ENCODE data around the gene CA5A. TPM values are rescaled to one million over a fixed set of nuclear protein-coding genes. Genes with fewer than 3 reads are reported as not detected.
A peak's percentile ranks its signal among the peaks of the same experiment; 100 is the strongest.
"Not testable (repeated sequence)": the region's sequence is repeated elsewhere in the genome, so short reads cannot be mapped to it uniquely, and the experiment has no call there.

Gene CA5A
- total and polyA plus RNA-seq, 2 of the 13 experiments (the other 11 are each of a cell fraction or from before 2014, with no cell fraction given), result 66.8 to 106 TPM

GRCh38 chr16:87869061-87869878 is 67.1 kb downstream of the CA5A start, which contains the start of gene SLC7A5 (continued):
- TF ChIP-seq ZNF329 (CRISPR knock-in tag; IDR thresholded peaks at IDR 0.05; ENCODE audit: low read depth) (peak; percentile 84), HNF1A (CRISPR knock-in tag; IDR thresholded peaks at IDR 0.05; ENCODE audit: borderline replicate concordance) (peak; percentile 37; the same call in 1 of the 2 replicates), HNRNPLL (IDR thresholded peaks at IDR 0.05; ENCODE audit: low read depth, low read length, poor library complexity, severe bottlenecking) (peak; percentile 64), ZNF766 (CRISPR knock-in tag; IDR thresholded peaks at IDR 0.05; ENCODE audit: borderline replicate concordance) (peak; percentile 98), ZNF543 (CRISPR knock-in tag; IDR thresholded peaks at IDR 0.05) (0 out of 2 replicates have a peak, but pooled peaks have one; percentile 91), ZFAT (CRISPR knock-in tag; conservative IDR thresholded peaks at IDR 0.05) (peak; percentile 46; the same call in 1 of the 2 replicates), ZNF331 (CRISPR knock-in tag; IDR thresholded peaks at IDR 0.05) (peak; percentile 68; the same call in 1 of the 2 replicates), NR0B2 (CRISPR knock-in tag; IDR thresholded peaks at IDR 0.05) (peak; percentile 96), TOPORS (CRISPR knock-in tag; IDR thresholded peaks at IDR 0.05) (peak; percentile 91; the same call in 1 of the 2 replicates), UBTF (CRISPR knock-in tag; IDR thresholded peaks at IDR 0.05) (0 out of 2 replicates have a peak, but pooled peaks have one; percentile 74), ZNF878 (CRISPR knock-in tag; IDR thresholded peaks at IDR 0.05) (peak; percentile 87; the same call in 1 of the 2 replicates), ZNF761 (CRISPR knock-in tag; conservative IDR thresholded peaks at IDR 0.05) (peak; percentile 91; the same call in 1 of the 2 replicates), ZNF674 (CRISPR knock-in tag; IDR thresholded peaks at IDR 0.05; ENCODE audit: low read depth) (peak; percentile 95), ZNF720 (CRISPR knock-in tag; IDR thresholded peaks at IDR 0.05) (0 out of 2 replicates have a peak, but pooled peaks have one; percentile 11), KDM2A (CRISPR knock-in tag; IDR thresholded peaks at IDR 0.05; ENCODE audit: borderline replicate concordance, low read depth) (peak; percentile 55), SPEN (CRISPR knock-in tag; IDR thresholded peaks at IDR 0.05; ENCODE audit: low read depth) (peak; percentile 78; the same call in 1 of the 2 replicates), NR2F6 (CRISPR knock-in tag; IDR thresholded peaks at IDR 0.05) (0 out of 2 replicates have a peak, but pooled peaks have one; percentile 4), SNAPC5 (CRISPR knock-in tag; IDR thresholded peaks at IDR 0.05; ENCODE audit: borderline replicate concordance) (0 out of 2 replicates have a peak, but pooled peaks have one; percentile 18), ZNF557 (CRISPR knock-in tag; IDR thresholded peaks at IDR 0.05) (0 out of 2 replicates have a peak, but pooled peaks have one; percentile 82)
- TF ChIP-seq HNF1A (IDR thresholded peaks at IDR 0.05; ENCODE audit: low read depth); NR2F6 (IDR thresholded peaks at IDR 0.05): not testable (repeated sequence)
